HepG2 (cell line): ENCODE data around the gene KATNB1. TPM values are rescaled to one million over a fixed set of nuclear protein-coding genes. Genes with fewer than 3 reads are reported as not detected.

Experiments
- IRX3 ChIP-seq: sonication (generic); formaldehyde crosslinking; IDR thresholded peaks from 2 replicates; pipeline ENCODE4 v1.8.1; 2023; ENCODE audit warnings: mild to moderate bottlenecking, low read depth, missing genetic modification reagents, borderline replicate concordance
- KDM4B ChIP-seq: sonication (generic); formaldehyde crosslinking; IDR thresholded peaks from 2 replicates; pipeline ENCODE4 v1.4.0; 2020; ENCODE audit warnings: missing genetic modification reagents
- KDM6A ChIP-seq: IDR thresholded peaks from 2 replicates; pipeline ENCODE4 v1.6.1; 2016; ENCODE audit warnings: low read depth
- MAFG ChIP-seq: sonication (generic); formaldehyde crosslinking; IDR thresholded peaks from 2 replicates; pipeline ENCODE4 v1.5.1; 2020; ENCODE audit warnings: mild to moderate bottlenecking, missing genetic modification reagents
- MEIS1 ChIP-seq: sonication (generic); formaldehyde crosslinking; IDR thresholded peaks from 2 replicates; pipeline ENCODE4 v1.9.0; 2021; ENCODE audit warnings: mild to moderate bottlenecking, missing genetic modification reagents, moderate library complexity, borderline replicate concordance
- MLLT10 ChIP-seq: sonication (generic); formaldehyde crosslinking; IDR thresholded peaks from 2 replicates; pipeline ENCODE4 v1.4.0; 2020; ENCODE audit warnings: missing genetic modification reagents
- RBM22 ChIP-seq: fragments of 200-400 bp; formaldehyde crosslinking; optimal IDR thresholded peaks from 2 replicates; pipeline ENCODE3; 2017; ENCODE audit warnings: mild to moderate bottlenecking, low read length, moderate library complexity
- SIX4 ChIP-seq: sonication (generic); formaldehyde crosslinking; IDR thresholded peaks from 2 replicates; pipeline ENCODE4 v1.4.0; 2020; ENCODE audit warnings: missing genetic modification reagents
- SUZ12 ChIP-seq: fragments of 150-350 bp; IDR thresholded peaks from 2 replicates; pipeline ENCODE4 v1.6.1; 2014; ENCODE audit warnings: low read depth, low read length
- ZBTB7B ChIP-seq: sonication (generic); formaldehyde crosslinking; IDR thresholded peaks from 2 replicates; pipeline ENCODE4 v1.4.0; 2020; ENCODE audit warnings: missing genetic modification reagents
- ZKSCAN1 ChIP-seq: fragments of 150-350 bp; IDR thresholded peaks from 2 replicates; pipeline ENCODE4 v1.6.1; 2014; ENCODE audit warnings: low read length
- ZNF143 ChIP-seq: sonication (generic); formaldehyde crosslinking; IDR thresholded peaks from 2 replicates; pipeline ENCODE4 v1.4.0; 2020; ENCODE audit warnings: missing genetic modification reagents
- ZNF329 ChIP-seq: sonication (generic); formaldehyde crosslinking; IDR thresholded peaks from 2 replicates; pipeline ENCODE4 v1.9.0; 2021; ENCODE audit warnings: low read depth, mild to moderate bottlenecking, missing genetic modification reagents
- ZNF460 ChIP-seq: sonication (generic); formaldehyde crosslinking; IDR thresholded peaks from 2 replicates; pipeline ENCODE4 v1.5.1; 2020; ENCODE audit warnings: missing genetic modification reagents, mild to moderate bottlenecking, borderline replicate concordance
- ZNF678 ChIP-seq: sonication (generic); formaldehyde crosslinking; IDR thresholded peaks from 2 replicates; pipeline ENCODE4 v1.4.0; 2020; ENCODE audit warnings: mild to moderate bottlenecking, missing genetic modification reagents
- ZNF724P ChIP-seq: sonication (generic); formaldehyde crosslinking; IDR thresholded peaks from 2 replicates; pipeline ENCODE4 v1.8.0; 2022; ENCODE audit warnings: missing genetic modification reagents, borderline replicate concordance
- ZSCAN22 ChIP-seq: sonication (generic); formaldehyde crosslinking; IDR thresholded peaks from 2 replicates; pipeline ENCODE4 v1.4.0; 2020; ENCODE audit warnings: mild to moderate bottlenecking, missing genetic modification reagents
- polyA plus RNA-seq, 8 experiments: library from polyadenylated mRNA; depleted of rRNA in 3 of 8; stranded (reverse) in 7 of 8; unstranded in 1 of 8; fragments of >200 nt; fragmentation: Illumina TruSeq in 4 of 8; extraction: Trizol in 4 of 8; gene quantifications; 2 replicates each; pipeline versions ENCODE4 v1.2.1 to v1.2.3, GENCODE V29; 2011 to 2016; ENCODE audit warnings: low read depth in 4 of 8, missing spikeins in 1 of 8, mixed read lengths in 1 of 8; ENCODE audit not compliant: insufficient read depth in 1 of 8
- total RNA-seq, 5 experiments: library from RNA; depleted of rRNA; stranded (reverse); fragments of >200 nt; fragmentation: Illumina TruSeq; extraction: Trizol; gene quantifications; 2 replicates each; pipeline ENCODE4 v1.2.3, GENCODE V29; 2016; ENCODE audit warnings: low read depth in 1 of 5
- TF ChIP-seq, protein P1 (sequence below): sonication (generic); formaldehyde crosslinking; IDR thresholded peaks from 2 replicates; pipeline ENCODE4 v1.4.0; 2020; ENCODE audit warnings: mild to moderate bottlenecking, missing genetic modification reagents
- TF ChIP-seq, protein P2 (sequence below): sonication (generic); formaldehyde crosslinking; IDR thresholded peaks from 2 replicates; pipeline ENCODE4 v1.9.0; 2022; ENCODE audit warnings: low read depth, missing genetic modification reagents
- TF ChIP-seq, protein P3 (sequence below): sonication (generic); formaldehyde crosslinking; conservative IDR thresholded peaks from 2 replicates; pipeline ENCODE4 v1.4.0; 2020; ENCODE audit warnings: mild to moderate bottlenecking, missing genetic modification reagents, moderate library complexity

Gene KATNB1
- total and polyA plus RNA-seq, 2 of the 13 experiments (the other 11 are each of a cell fraction or from before 2014, with no cell fraction given), result 31.5 to 43.5 TPM

DNA sequence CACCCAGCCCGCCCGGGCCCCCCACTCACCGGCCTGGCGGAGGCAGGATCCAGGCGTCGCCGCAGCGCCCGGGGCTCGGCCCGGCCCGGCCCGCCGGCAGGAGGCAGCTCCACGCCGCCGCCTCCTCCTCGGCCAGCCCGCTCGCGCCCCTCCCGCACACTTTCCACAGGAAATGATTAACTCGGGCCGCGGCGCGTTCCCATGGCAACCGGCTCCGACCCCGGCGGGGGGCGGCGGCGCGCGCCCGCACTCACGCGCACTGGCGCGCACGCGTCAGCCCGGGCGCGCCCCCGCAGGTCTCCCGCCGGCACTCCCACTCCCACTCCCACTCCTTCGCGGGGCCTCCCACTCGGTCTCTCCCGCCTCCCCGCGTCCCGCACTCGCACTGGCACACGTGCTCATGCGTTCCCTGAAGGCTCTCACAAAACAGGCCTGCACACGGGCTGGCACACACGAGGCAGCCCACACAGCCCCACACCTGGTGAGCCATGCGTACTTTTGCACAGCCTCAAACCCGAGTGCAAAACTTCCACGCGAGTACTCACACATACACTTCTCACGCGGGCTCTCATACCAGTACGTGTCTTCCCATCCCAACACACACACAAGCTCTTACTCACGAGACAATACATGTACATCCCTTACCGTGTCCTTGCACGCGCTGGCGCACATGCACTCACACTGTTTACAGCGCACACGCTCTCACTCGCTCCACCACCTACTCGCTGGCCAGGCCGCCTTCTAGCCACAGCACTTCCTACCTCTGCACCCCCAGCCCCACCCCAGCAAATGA lies 67.0 kb downstream of the KATNB1 start, which contains the start of gene KIFC3 (continued):
- TF ChIP-seq, protein P1, sequence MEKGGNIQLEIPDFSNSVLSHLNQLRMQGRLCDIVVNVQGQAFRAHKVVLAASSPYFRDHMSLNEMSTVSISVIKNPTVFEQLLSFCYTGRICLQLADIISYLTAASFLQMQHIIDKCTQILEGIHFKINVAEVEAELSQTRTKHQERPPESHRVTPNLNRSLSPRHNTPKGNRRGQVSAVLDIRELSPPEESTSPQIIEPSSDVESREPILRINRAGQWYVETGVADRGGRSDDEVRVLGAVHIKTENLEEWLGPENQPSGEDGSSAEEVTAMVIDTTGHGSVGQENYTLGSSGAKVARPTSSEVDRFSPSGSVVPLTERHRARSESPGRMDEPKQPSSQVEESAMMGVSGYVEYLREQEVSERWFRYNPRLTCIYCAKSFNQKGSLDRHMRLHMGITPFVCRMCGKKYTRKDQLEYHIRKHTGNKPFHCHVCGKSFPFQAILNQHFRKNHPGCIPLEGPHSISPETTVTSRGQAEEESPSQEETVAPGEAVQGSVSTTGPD (CRISPR knock-in tag), result no peak
- TF ChIP-seq ZNF724P (CRISPR knock-in tag) (peak; percentile 64), RBM22 (no peak), ZNF460 (CRISPR knock-in tag) (no peak), ZNF329 (peak; percentile 56; the same call in 1 of the 2 replicates), KDM4B (CRISPR knock-in tag) (no peak), ZBTB7B (CRISPR knock-in tag) (no peak; the same call in 1 of the 2 replicates), ZNF143 (CRISPR knock-in tag) (0 out of 2 replicates have a peak, but pooled peaks have one; percentile 59), SIX4 (no peak), SUZ12 (no peak), IRX3 (peak; percentile 91), MAFG (CRISPR knock-in tag) (no peak), MLLT10 (CRISPR knock-in tag) (no peak), MEIS1 (no peak; the same call in 1 of the 2 replicates), ZKSCAN1 (no peak), ZSCAN22 (CRISPR knock-in tag) (peak; percentile 74; the same call in 1 of the 2 replicates), KDM6A (CRISPR knock-in tag) (no peak), ZNF678 (CRISPR knock-in tag) (0 out of 2 replicates have a peak, but pooled peaks have one; percentile 2)
- TF ChIP-seq, protein P2, sequence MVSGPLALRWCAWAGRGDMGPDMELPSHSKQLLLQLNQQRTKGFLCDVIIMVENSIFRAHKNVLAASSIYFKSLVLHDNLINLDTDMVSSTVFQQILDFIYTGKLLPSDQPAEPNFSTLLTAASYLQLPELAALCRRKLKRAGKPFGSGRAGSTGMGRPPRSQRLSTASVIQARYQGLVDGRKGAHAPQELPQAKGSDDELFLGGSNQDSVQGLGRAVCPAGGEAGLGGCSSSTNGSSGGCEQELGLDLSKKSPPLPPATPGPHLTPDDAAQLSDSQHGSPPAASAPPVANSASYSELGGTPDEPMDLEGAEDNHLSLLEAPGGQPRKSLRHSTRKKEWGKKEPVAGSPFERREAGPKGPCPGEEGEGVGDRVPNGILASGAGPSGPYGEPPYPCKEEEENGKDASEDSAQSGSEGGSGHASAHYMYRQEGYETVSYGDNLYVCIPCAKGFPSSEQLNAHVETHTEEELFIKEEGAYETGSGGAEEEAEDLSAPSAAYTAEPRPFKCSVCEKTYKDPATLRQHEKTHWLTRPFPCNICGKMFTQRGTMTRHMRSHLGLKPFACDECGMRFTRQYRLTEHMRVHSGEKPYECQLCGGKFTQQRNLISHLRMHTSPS (CRISPR knock-in tag), result no peak
- TF ChIP-seq, protein P3, sequence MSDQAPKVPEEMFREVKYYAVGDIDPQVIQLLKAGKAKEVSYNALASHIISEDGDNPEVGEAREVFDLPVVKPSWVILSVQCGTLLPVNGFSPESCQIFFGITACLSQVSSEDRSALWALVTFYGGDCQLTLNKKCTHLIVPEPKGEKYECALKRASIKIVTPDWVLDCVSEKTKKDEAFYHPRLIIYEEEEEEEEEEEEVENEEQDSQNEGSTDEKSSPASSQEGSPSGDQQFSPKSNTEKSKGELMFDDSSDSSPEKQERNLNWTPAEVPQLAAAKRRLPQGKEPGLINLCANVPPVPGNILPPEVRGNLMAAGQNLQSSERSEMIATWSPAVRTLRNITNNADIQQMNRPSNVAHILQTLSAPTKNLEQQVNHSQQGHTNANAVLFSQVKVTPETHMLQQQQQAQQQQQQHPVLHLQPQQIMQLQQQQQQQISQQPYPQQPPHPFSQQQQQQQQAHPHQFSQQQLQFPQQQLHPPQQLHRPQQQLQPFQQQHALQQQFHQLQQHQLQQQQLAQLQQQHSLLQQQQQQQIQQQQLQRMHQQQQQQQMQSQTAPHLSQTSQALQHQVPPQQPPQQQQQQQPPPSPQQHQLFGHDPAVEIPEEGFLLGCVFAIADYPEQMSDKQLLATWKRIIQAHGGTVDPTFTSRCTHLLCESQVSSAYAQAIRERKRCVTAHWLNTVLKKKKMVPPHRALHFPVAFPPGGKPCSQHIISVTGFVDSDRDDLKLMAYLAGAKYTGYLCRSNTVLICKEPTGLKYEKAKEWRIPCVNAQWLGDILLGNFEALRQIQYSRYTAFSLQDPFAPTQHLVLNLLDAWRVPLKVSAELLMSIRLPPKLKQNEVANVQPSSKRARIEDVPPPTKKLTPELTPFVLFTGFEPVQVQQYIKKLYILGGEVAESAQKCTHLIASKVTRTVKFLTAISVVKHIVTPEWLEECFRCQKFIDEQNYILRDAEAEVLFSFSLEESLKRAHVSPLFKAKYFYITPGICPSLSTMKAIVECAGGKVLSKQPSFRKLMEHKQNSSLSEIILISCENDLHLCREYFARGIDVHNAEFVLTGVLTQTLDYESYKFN (CRISPR knock-in tag), result peak; percentile 27
